Neural crest cell (in vitro differentiated cells): Measurements from ENCODE around the gene PKD1. TPM values are rescaled to one million over a fixed set of nuclear protein-coding genes. Genes with fewer than 3 reads are reported as not detected.

Source experiments
- DNase-seq: peaks from one replicate; pipeline ENCODE4 v3.0.0; 2021; ENCODE audit warnings: low read depth, mixed read lengths, low spot score
- H3K27ac Mint-ChIP-seq: one replicate; pipeline ENCODE4 v1.8.0; 2021; ENCODE audit warnings: mild to moderate bottlenecking, mixed read lengths; ENCODE audit not compliant: unreplicated experiment
- H3K27me3 Mint-ChIP-seq: 2 replicates; pipeline ENCODE4 v1.8.0; 2021; ENCODE audit warnings: low read depth, mild to moderate bottlenecking, mixed read lengths
- H3K36me3 Mint-ChIP-seq: 2 replicates; pipeline ENCODE4 v1.8.0; 2021; ENCODE audit warnings: low read depth, mild to moderate bottlenecking, mixed read lengths
- H3K4me1 Mint-ChIP-seq: 2 replicates; pipeline ENCODE4 v1.8.0; 2021; ENCODE audit warnings: mixed read lengths
- H3K4me3 Mint-ChIP-seq: one replicate; pipeline ENCODE4 v1.8.0; 2021; ENCODE audit warnings: mild to moderate bottlenecking, mixed read lengths
- H3K9me3 Mint-ChIP-seq: 2 replicates; pipeline ENCODE4 v1.8.0; 2021; ENCODE audit warnings: mixed read lengths
- total RNA-seq: library from RNA; stranded (reverse); gene quantifications from 2 replicates; pipeline ENCODE4 v1.2.1, GENCODE V29; 2021
- TF ChIP-seq, protein P1 (sequence below): fragments of 200-600 bp; sonication (generic); conservative IDR thresholded peaks from 2 replicates; pipeline ENCODE4 v1.5.0; 2021; ENCODE audit warnings: antibody characterized with exemption, mild to moderate bottlenecking

The PKD1 gene
- total RNA-seq, 1 donor from 2014 or later, result 115 TPM

DNA sequence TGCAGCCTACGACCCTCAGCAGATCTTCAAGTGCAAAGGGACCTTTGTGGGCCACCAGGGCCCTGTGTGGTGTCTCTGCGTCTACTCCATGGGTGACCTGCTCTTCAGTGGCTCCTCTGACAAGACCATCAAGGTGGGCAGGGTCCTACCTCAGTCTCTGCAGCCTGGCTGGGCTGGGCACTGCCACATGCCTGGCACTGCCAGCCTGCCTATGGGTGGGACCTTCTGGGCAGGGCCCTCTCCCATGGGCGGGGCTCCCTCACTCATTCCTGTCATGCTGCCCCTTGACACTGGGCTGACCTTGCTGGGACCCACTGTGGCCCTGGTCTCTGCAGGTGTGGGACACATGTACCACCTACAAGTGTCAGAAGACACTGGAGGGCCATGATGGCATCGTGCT, 38.2 kb upstream of the PKD1 start:
- Mint-ChIP-seq H3K4me1 (no peaks in the 10 kb centered on the region), H3K9me3 (no peaks in the 10 kb centered on the region), H3K27ac (no peak overlapping the region), H3K36me3 (no peaks in the 10 kb centered on the region), H3K27me3 (no peaks in the 10 kb centered on the region), H3K4me3 (no peak overlapping the region)
- no peak for DNase-seq
- TF ChIP-seq, protein P1, sequence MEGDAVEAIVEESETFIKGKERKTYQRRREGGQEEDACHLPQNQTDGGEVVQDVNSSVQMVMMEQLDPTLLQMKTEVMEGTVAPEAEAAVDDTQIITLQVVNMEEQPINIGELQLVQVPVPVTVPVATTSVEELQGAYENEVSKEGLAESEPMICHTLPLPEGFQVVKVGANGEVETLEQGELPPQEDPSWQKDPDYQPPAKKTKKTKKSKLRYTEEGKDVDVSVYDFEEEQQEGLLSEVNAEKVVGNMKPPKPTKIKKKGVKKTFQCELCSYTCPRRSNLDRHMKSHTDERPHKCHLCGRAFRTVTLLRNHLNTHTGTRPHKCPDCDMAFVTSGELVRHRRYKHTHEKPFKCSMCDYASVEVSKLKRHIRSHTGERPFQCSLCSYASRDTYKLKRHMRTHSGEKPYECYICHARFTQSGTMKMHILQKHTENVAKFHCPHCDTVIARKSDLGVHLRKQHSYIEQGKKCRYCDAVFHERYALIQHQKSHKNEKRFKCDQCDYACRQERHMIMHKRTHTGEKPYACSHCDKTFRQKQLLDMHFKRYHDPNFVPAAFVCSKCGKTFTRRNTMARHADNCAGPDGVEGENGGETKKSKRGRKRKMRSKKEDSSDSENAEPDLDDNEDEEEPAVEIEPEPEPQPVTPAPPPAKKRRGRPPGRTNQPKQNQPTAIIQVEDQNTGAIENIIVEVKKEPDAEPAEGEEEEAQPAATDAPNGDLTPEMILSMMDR, result no peak

DNA sequence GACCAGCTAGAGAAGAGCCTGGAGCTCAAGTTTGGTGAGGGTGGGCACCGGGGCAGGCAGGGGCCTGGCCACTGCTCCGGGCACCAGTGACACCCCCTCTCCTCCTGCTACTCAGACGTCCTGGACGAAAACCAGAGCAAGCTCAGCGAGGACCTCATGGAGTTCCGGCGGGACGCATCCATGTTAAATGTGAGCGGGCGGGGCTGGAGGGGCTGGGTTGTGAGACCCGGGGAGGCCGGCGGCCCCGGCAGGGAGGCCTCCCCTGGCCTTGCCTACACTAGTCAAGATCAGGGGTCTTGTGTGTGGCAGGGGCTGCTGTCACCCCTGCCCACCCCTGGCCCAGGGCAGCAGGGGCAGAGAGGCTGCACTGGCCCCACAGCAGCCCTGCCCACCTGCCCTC, 37.7 kb upstream of the PKD1 start:
- H3K27ac Mint-ChIP-seq, result no peak overlapping the region
- no peaks in the 10 kb centered on the region for H3K27me3 Mint-ChIP-seq
- H3K36me3 Mint-ChIP-seq, result no peaks in the 10 kb centered on the region
- TF ChIP-seq, protein P1, result no peak
- no peaks in the 10 kb centered on the region for H3K4me1 Mint-ChIP-seq
- no peak overlapping the region for H3K4me3 Mint-ChIP-seq
- H3K9me3 Mint-ChIP-seq, result no peaks in the 10 kb centered on the region
- no peak for DNase-seq

DNA sequence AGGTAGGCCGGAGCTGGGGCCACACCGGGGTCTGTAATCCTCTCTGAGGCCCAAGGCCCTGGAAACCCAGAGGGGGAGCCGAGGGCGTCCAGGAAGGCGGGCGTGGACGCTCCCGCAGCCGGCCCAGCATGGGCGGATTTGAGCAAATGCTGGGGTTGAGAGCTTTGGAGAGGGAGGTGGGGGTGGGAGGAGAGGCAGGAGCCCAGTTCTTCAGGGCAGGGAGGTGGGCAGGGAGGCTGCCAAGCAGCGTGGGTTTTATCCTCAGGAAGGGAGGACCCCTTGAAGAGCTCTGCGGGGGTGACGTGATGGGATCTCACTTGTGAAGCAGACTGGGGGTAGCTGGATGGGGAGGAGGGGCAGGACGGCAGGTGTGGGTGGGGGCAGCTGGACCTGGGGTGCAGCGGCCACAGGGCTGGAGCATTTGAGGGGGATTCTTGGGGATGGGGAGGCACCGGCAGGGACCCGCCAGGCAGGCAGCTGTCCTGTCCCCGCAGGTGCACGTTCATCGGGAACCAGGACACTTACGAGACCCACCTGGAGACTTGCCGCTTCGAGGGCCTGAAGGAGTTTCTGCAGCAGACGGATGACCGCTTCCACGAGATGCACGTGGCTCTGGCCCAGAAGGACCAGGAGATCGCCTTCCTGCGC, 37.1 kb upstream of the PKD1 start:
- no peaks in the 10 kb centered on the region for H3K27me3 Mint-ChIP-seq
- no peak for DNase-seq
- H3K27ac Mint-ChIP-seq, result no peak overlapping the region
- H3K36me3 Mint-ChIP-seq, result peaks cover 2% of the 10 kb centered on the region
- no peak overlapping the region for H3K4me3 Mint-ChIP-seq
- TF ChIP-seq, protein P1, result no peak
- no peaks in the 10 kb centered on the region for H3K9me3 Mint-ChIP-seq
- H3K4me1 Mint-ChIP-seq, result no peaks in the 10 kb centered on the region

DNA sequence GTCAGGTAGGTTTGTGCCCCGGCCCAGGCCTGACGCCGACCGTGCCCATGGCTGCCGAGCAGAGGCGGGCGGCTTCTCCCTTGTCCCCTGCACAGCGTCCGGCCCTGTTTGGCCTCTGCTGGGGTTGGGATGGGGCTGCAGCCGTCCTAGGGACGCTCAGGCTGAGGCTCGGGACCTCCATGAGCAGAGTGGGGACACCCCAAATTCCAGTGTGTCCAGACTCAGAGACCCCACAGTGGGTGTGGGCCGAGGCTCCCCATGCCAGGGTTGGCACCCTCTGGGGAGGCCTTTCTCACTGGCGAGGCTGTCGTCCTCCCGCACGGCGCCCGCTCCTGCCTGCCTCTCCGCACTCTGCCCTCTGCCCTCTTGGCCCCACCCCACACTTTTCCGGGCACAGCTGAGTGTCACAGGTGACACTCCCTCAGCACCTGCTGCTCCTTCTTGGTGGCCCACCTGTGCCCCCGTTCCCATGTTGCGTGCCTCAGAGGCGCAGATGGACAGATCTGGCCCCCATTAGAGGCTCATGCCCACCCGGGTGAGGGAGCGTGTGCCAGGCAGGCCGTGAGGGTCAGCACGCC, 36.0 kb upstream of the PKD1 start:
- no peaks in the 10 kb centered on the region for H3K27me3 Mint-ChIP-seq
- H3K27ac Mint-ChIP-seq, result no peak overlapping the region
- TF ChIP-seq, protein P1, result no peak
- no peaks in the 10 kb centered on the region for H3K4me1 Mint-ChIP-seq
- H3K4me3 Mint-ChIP-seq, result no peak overlapping the region
- H3K9me3 Mint-ChIP-seq, result no peaks in the 10 kb centered on the region
- peaks cover 2% of the 10 kb centered on the region for H3K36me3 Mint-ChIP-seq
- DNase-seq, result no peak

DNA sequence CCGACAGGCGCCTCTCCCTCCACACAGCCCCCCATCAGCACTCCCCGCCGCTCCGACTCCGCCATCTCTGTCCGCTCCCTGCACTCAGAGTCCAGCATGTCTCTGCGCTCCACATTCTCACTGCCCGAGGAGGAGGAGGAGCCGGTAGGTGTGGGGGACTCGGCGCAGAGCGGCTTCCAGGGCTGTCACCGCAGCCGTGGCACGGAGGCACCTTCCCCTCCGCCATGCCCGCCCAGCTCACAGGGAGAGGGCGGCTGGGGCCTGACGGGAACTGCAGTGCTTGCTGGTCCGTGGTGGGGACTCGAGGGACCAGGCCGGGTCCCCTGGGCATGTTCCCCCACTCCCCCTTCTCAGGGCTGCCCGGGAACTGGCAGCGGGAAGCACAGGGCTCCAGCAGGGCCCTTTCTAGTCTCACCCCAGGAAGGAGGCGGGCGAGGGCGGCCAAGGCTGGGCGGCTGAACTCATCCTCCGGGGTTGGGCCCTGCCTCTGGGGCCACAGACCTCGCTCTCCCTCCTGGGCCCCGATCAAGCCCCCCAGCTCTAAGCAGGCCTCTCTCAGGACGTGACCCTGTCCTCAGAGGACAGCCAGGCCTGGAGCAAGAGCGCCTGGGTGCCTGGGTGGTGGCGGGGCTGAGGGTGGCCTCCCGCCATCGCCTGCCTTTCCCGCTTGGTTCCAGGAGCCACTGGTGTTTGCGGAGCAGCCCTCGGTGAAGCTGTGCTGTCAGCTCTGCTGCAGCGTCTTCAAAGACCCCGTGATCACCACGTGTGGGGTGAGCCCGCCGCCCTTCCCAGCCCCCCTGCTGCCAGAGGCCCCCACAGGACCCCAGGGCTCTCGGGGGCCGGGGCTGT, 35.1 kb upstream of the PKD1 start:
- no peak overlapping the region for H3K4me3 Mint-ChIP-seq
- H3K4me1 Mint-ChIP-seq, result no peaks in the 10 kb centered on the region
- no peak overlapping the region for H3K27ac Mint-ChIP-seq
- TF ChIP-seq, protein P1, result no peak
- no peaks in the 10 kb centered on the region for H3K9me3 Mint-ChIP-seq
- H3K36me3 Mint-ChIP-seq, result peaks cover 2% of the 10 kb centered on the region
- no peaks in the 10 kb centered on the region for H3K27me3 Mint-ChIP-seq
- DNase-seq, result no peak
